ENCODE measurements around the gene CREB5. TPM values are rescaled to one million over a fixed set of nuclear protein-coding genes. Genes with fewer than 3 reads are reported as not detected.

CREB5 gene
- total and polyA plus RNA-seq, 5 donors: 4.0 to 20.4 (median 9.9) TPM

GRCh38 chr7:28516390-28517172 lies 104.3 kb downstream of the CREB5 start:
- no peak overlapping the region for H3K4me3 ChIP-seq (ENCODE audit: low read length)
- no peaks in the 10 kb centered on the region for H3K9me3 ChIP-seq (ENCODE audit: control insufficient read depth, low read length)
- ATAC-seq: no peak
- no peaks in the 10 kb centered on the region for H3K27me3 ChIP-seq (ENCODE audit: control insufficient read depth, insufficient read depth)
- intact Hi-C loops (cut with DNase I): no loop called here
- WGBS: 93% methylated on average over 14 of the region's 14 CpGs
- no peak for DNase-seq
- no peaks in the 10 kb centered on the region for H3K4me1 ChIP-seq (ENCODE audit: control insufficient read depth, insufficient read depth, low read length)
- no peak overlapping the region for H3K27ac ChIP-seq (ENCODE audit: low read length)

DNA sequence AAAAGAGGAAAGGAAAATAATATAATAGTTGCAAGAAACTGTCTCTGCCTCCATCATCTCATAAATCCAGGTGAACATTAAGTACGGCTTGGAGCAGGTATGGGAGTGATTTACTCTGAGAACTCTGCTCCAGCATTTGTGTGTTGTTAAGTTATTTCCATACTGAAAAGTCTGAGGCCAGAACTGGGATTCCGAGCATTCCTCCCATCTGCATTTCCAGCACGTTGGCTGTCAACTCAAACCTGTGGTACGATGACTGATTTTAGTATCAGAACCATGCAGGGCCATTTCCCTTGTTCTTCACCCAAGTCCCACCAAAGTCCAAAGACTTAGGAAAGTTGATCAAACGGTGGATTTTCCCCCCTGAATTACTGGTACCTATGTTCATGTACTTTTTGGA lies 104.9 kb downstream of the CREB5 start:
- H3K27me3 ChIP-seq (ENCODE audit: control insufficient read depth, insufficient read depth): no peaks in the 10 kb centered on the region
- WGBS: 82% methylated on average over 5 of the region's 5 CpGs
- no peak for ATAC-seq

DNA sequence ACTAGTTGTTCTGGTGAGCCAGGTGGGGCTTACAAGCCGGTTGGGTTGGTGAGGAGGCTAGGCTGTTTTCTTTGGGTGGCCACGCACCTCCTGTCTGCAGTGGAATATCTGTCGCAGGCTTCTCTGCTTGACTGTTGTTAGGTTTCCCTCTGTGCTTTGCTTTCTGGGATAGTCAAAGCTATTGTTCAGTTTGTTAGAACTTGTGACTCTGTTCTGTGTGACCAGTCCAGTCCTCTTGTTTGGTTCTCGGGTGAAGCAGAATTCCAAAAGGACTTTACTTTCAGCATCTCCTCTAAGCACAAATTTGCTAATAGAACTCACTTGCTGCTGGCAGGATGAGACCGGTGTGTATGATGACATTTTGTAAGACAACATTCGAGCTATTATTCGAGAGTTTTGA lies 105.3 kb downstream of the CREB5 start:
- Histone ChIP-seq H3K27me3 (ENCODE audit: control insufficient read depth, insufficient read depth) (no peaks in the 10 kb centered on the region), H3K27ac (ENCODE audit: low read length) (no peak overlapping the region), H3K9me3 (ENCODE audit: control insufficient read depth, low read length) (no peaks in the 10 kb centered on the region), H3K4me3 (ENCODE audit: low read length) (no peak overlapping the region), H3K4me1 (ENCODE audit: control insufficient read depth, insufficient read depth, low read length) (no peaks in the 10 kb centered on the region)
- ATAC-seq: no peak
- WGBS: 96% methylated on average over 7 of the region's 7 CpGs
- no peak for DNase-seq
- intact Hi-C loops (cut with DNase I): no loop called here

More for the DNA sequence above, 104.9 kb downstream of the CREB5 start:
- DNase-seq: no peak
- no peaks in the 10 kb centered on the region for H3K9me3 ChIP-seq (ENCODE audit: control insufficient read depth, low read length)
- no peak overlapping the region for H3K27ac ChIP-seq (ENCODE audit: low read length)
- intact Hi-C loops (cut with DNase I): no loop called here
- H3K4me1 ChIP-seq (ENCODE audit: control insufficient read depth, insufficient read depth, low read length): no peaks in the 10 kb centered on the region
- no peak overlapping the region for H3K4me3 ChIP-seq (ENCODE audit: low read length)

DNA sequence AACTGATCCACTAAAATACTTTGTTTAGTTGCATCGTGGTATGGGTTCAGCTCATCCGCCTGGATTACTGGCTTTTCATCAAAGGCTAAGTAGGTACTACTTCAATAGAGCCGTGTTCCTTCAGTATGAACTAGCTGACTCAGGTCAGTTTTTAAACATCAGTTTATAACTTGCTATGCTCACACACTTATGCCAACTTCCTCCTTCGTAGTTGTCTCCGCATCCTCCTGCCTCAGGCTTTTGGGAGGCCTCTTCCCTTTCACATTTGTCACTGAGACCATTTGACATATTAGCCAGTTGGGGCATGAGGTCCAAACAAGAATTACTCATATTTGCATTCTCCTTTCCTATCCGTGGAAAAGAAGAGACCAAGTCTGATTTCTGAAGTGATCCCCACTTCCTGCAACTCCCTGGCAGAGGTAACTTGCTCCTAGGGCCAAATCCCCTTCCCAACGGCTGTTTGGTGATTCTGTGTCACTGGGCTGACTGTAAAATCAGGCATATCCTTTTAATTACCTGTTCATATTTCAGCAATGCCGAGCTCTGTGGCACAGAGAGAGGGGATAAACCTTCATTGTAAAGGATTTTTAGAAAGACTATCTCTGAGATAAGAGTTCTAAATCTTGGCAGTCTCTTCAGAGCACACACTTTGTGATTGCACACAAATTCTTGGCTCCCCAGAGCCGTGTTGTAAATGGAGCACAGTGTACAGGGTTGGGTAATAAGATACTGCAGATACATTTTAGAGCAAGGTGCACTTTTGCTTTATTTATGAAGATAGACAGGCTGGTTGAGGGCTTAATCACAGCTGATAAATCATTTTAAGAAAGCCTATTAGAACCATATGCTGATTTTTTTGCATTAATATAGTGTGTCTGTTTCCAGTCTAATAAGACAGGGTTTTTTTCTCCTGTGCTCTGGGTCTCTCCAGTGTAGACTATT lies 108.0 kb downstream of the CREB5 start:
- ATAC-seq: peak in 1 of 2 donors; percentile 38

DNA sequence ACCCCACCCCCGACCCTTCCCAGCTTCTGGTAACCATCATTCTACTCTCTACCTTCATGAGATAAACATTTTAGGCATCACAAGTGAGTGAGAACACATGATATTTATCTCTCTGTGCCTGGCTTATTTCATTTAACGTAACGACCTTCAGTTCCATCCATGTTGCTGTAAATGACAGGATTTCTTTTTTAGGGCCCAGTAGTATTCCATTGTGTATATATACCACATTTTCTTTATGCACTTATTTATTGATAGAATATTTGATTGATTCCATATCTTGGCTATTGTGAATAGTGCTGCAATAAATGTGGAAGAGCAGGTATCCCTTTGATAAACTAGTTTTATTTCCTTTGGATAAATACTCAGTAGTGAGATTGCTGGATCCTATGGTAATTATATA lies 112.7 kb downstream of the CREB5 start:
- H3K4me1 ChIP-seq (ENCODE audit: control insufficient read depth, insufficient read depth, low read length): no peaks in the 10 kb centered on the region
- ATAC-seq (no peak), DNase-seq (no peak)
- no peaks in the 10 kb centered on the region for H3K9me3 ChIP-seq (ENCODE audit: control insufficient read depth, low read length)
- intact Hi-C loops (cut with DNase I): no loop called here
- H3K27ac ChIP-seq (ENCODE audit: low read length): no peak overlapping the region
- WGBS: 57% methylated on average over 3 of the region's 3 CpGs
- H3K4me3 ChIP-seq (ENCODE audit: low read length): no peak overlapping the region
- no peaks in the 10 kb centered on the region for H3K27me3 ChIP-seq (ENCODE audit: control insufficient read depth, insufficient read depth)

More for the DNA sequence above, 108.0 kb downstream of the CREB5 start:
- WGBS: 50% methylated on average over 9 of the region's 9 CpGs
- no peak overlapping the region for H3K4me3 ChIP-seq (ENCODE audit: low read length)
- no peaks in the 10 kb centered on the region for H3K9me3 ChIP-seq (ENCODE audit: control insufficient read depth, low read length)
- no peak for DNase-seq
- H3K27me3 ChIP-seq (ENCODE audit: control insufficient read depth, insufficient read depth): no peaks in the 10 kb centered on the region
- no peak overlapping the region for H3K27ac ChIP-seq (ENCODE audit: low read length)
- intact Hi-C loops (cut with DNase I): no loop called here
- no peaks in the 10 kb centered on the region for H3K4me1 ChIP-seq (ENCODE audit: control insufficient read depth, insufficient read depth, low read length)

DNA sequence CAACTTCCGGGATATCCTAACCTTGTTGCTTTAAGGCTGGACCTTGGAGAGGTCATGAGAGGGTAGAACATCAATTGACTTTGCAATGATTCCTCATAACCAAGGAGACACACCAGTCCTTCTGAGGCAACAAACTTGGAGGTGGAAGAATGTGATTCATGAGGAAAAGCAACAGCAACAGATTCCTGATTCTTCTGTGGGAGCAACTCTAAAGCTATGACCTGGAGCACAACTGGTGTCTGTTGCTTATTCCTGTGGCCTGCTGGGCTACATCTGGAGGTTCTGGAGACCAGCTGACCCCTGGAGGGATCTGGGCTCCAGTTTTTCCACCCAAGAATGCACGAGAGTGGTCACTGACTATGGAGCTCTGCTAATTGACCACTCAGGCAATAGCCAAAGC lies 116.6 kb downstream of the CREB5 start:
- DNase-seq: peak in 2 of 3 donors; percentile 14 to 39
- 68% methylated on average over 2 of the region's 2 CpGs for WGBS
- no peaks in the 10 kb centered on the region for H3K4me1 ChIP-seq (ENCODE audit: control insufficient read depth, insufficient read depth, low read length)
- no peaks in the 10 kb centered on the region for H3K9me3 ChIP-seq (ENCODE audit: control insufficient read depth, low read length)
- intact Hi-C loops (cut with DNase I): no loop called here
- peak overlapping the region; percentile 6 for H3K27ac ChIP-seq (ENCODE audit: low read length)
- no peaks in the 10 kb centered on the region for H3K27me3 ChIP-seq (ENCODE audit: control insufficient read depth, insufficient read depth)
- ATAC-seq: no peak
- no peak overlapping the region for H3K4me3 ChIP-seq (ENCODE audit: low read length)

GRCh38 chr7:28529755-28530154 lies 117.4 kb downstream of the CREB5 start:
- Histone ChIP-seq H3K4me1 (ENCODE audit: control insufficient read depth, insufficient read depth, low read length) (peaks cover 3% of the 10 kb centered on the region), H3K27ac (ENCODE audit: low read length) (peak overlapping the region; percentile 70)
- ATAC-seq: no peak

GRCh38 chr7:28530175-28530802 lies 118.0 kb downstream of the CREB5 start:
- ATAC-seq (peak; percentile 91 to 94), DNase-seq (peak; percentile 70 to 93 (median 89))
- H3K27ac ChIP-seq (ENCODE audit: low read length): peak overlapping the region; percentile 70
- H3K4me3 ChIP-seq (ENCODE audit: low read length): no peak overlapping the region
- H3K27me3 ChIP-seq (ENCODE audit: control insufficient read depth, insufficient read depth): no peaks in the 10 kb centered on the region
- intact Hi-C loops (cut with DNase I): loop anchor here in 1 of 4 donors (10.0 kb wide), 2 partner anchors 55 to 135 kb away; no protein-coding TSS in a partner anchor
- 27% methylated on average over 12 of the region's 12 CpGs for WGBS
- H3K9me3 ChIP-seq (ENCODE audit: control insufficient read depth, low read length): no peaks in the 10 kb centered on the region
- peaks cover 6% of the 10 kb centered on the region for H3K4me1 ChIP-seq (ENCODE audit: control insufficient read depth, insufficient read depth, low read length)

More at GRCh38 chr7:28529755-28530154, 117.4 kb downstream of the CREB5 start:
- Histone ChIP-seq H3K27me3 (ENCODE audit: control insufficient read depth, insufficient read depth) (no peaks in the 10 kb centered on the region), H3K9me3 (ENCODE audit: control insufficient read depth, low read length) (no peaks in the 10 kb centered on the region), H3K4me3 (ENCODE audit: low read length) (no peak overlapping the region)
- no peak for DNase-seq
- intact Hi-C loops (cut with DNase I): loop anchor here in 1 of 4 donors (10.0 kb wide), 2 partner anchors 55 to 135 kb away; no protein-coding TSS in a partner anchor
- 59% methylated on average over 2 of the region's 2 CpGs for WGBS

DNA sequence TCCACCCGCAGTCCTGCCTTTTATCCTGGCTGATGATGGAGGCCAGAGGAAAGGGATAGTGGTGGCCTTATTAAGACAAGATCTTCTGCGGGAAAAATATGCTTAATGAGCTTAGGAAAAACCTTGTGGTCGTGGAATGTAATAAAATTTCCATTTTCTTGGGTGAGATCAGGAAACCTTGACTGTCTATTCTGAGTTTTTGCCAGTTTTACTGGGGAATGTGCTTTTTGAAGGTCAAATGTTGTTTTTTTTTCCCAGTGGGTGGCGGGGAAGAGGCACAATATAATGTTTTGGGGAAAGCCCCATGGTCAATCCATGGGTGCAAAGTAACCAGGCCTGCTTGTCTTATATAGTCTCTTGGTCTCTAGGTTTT lies 118.5 kb downstream of the CREB5 start:
- peak overlapping the region; percentile 37 for H3K27ac ChIP-seq (ENCODE audit: low read length)
- intact Hi-C loops (cut with DNase I): loop anchor here in 1 of 4 donors (10.0 kb wide), 2 partner anchors 56 to 136 kb away; no protein-coding TSS in a partner anchor
- H3K4me1 ChIP-seq (ENCODE audit: control insufficient read depth, insufficient read depth, low read length): peaks cover 6% of the 10 kb centered on the region
- ATAC-seq (no peak), DNase-seq (no peak)
- 25% methylated on average over 4 of the region's 4 CpGs for WGBS
- H3K4me3 ChIP-seq (ENCODE audit: low read length): no peak overlapping the region
- H3K27me3 ChIP-seq (ENCODE audit: control insufficient read depth, insufficient read depth): no peaks in the 10 kb centered on the region
- H3K9me3 ChIP-seq (ENCODE audit: control insufficient read depth, low read length): no peaks in the 10 kb centered on the region

GRCh38 chr7:28531291-28531690 lies 119.0 kb downstream of the CREB5 start:
- Histone ChIP-seq H3K4me3 (ENCODE audit: low read length) (no peak overlapping the region), H3K27ac (ENCODE audit: low read length) (peak overlapping the region; percentile 38), H3K9me3 (ENCODE audit: control insufficient read depth, low read length) (no peaks in the 10 kb centered on the region), H3K4me1 (ENCODE audit: control insufficient read depth, insufficient read depth, low read length) (peaks cover 6% of the 10 kb centered on the region), H3K27me3 (ENCODE audit: control insufficient read depth, insufficient read depth) (no peaks in the 10 kb centered on the region)
- intact Hi-C loops (cut with DNase I): loop anchor here in 1 of 4 donors (10.0 kb wide), 2 partner anchors 56 to 136 kb away; no protein-coding TSS in a partner anchor
- ATAC-seq: no peak
- WGBS: 82% methylated on average over 3 of the region's 3 CpGs
- no peak for DNase-seq
